GM21529 (cell line): ENCODE measurements around the gene ITSN2.
"Not testable (repeated sequence)": the region's sequence is repeated elsewhere in the genome, so short reads cannot be mapped to it uniquely, and the experiment has no call there.

Source experiments
- ATAC-seq: cut with Tn5 transposase; IDR thresholded peaks from one replicate; pipeline ENCODE4 v1.9.1; 2021; ENCODE audit not compliant: unreplicated experiment

ITSN2 gene

GRCh38 chr2:24221343-24222050, 138.8 kb downstream of the ITSN2 start:
- ATAC-seq = no peak

- ATAC-seq = no peak
These were observed 139.6 kb downstream of the ITSN2 start for GRCh38 chr2:24220554-24221291.

GRCh38 chr2:24214880-24215279, 145.5 kb downstream of the ITSN2 start:
- peak; percentile 97 for ATAC-seq

- no peak for ATAC-seq
These were observed 148.9 kb downstream of the ITSN2 start for GRCh38 chr2:24211408-24211807.

- no peak for ATAC-seq
These were observed 149.6 kb downstream of the ITSN2 start for GRCh38 chr2:24210723-24211122.

- no peak for ATAC-seq
These were observed 150.3 kb downstream of the ITSN2 start for GRCh38 chr2:24210106-24210455.

GRCh38 chr2:24209389-24210105, 150.8 kb downstream of the ITSN2 start:
- no peak for ATAC-seq

GRCh38 chr2:24208490-24208889, 151.8 kb downstream of the ITSN2 start:
- no peak for ATAC-seq

- no peak for ATAC-seq
These were observed 153.0 kb downstream of the ITSN2 start for GRCh38 chr2:24207359-24207758.

GRCh38 chr2:24206714-24207113, 153.6 kb downstream of the ITSN2 start:
- no peak for ATAC-seq

- ATAC-seq = no peak
These were observed 154.1 kb downstream of the ITSN2 start for GRCh38 chr2:24206242-24206641.

- ATAC-seq = no peak
These were observed 155.2 kb downstream of the ITSN2 start for GRCh38 chr2:24205131-24205530.

- ATAC-seq = no peak
These were observed 155.8 kb downstream of the ITSN2 start for GRCh38 chr2:24204505-24204904.

GRCh38 chr2:24203787-24204150, 156.6 kb downstream of the ITSN2 start:
- no peak for ATAC-seq

- ATAC-seq = no peak
These were observed 157.1 kb downstream of the ITSN2 start for GRCh38 chr2:24203029-24203786.

- ATAC-seq = no peak
These were observed 159.5 kb downstream of the ITSN2 start for GRCh38 chr2:24200799-24201198.

GRCh38 chr2:24199968-24200590, 160.3 kb downstream of the ITSN2 start:
- no peak for ATAC-seq

- ATAC-seq = not testable (repeated sequence)
These were observed 163.1 kb downstream of the ITSN2 start for GRCh38 chr2:24197213-24197612.

GRCh38 chr2:24191848-24192247, 168.5 kb downstream of the ITSN2 start:
- no peak for ATAC-seq

GRCh38 chr2:24191156-24191555, 169.2 kb downstream of the ITSN2 start:
- ATAC-seq = no peak

GRCh38 chr2:24190503-24190902, 169.8 kb downstream of the ITSN2 start:
- ATAC-seq = no peak
